ENCODE results near the gene ECT2.
A peak's percentile ranks its signal among the peaks of the same experiment; 100 is the strongest.

DNA sequence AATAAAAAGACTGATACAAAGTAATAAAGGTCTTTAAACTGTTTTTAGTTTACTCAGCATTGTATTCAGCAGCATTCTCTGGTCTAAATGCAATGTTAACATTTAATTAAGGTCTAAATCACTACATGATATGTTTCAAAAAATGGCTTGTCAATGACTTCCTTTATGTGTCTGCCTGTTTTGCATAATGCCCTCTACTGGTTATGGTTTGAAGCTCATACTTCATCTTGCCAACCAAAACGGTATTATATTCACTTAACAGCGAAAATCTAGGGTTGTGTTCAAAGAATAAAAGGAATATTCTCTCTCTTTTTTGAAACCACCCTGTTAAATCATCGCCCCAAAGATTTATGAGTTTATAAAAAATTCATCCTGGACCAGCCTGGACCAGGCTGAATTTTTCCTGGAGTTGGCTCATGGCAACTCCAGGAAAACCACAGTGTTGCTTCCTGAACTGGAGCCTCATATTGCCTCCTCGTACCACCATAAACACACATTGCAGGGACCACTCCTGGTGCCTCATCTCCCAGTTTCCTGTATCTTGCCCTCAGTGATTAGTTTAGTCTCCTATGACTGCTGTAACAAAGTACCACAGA lies 32.9 kb upstream of the ECT2 start:
- TF ChIP-seq, protein P1, sequence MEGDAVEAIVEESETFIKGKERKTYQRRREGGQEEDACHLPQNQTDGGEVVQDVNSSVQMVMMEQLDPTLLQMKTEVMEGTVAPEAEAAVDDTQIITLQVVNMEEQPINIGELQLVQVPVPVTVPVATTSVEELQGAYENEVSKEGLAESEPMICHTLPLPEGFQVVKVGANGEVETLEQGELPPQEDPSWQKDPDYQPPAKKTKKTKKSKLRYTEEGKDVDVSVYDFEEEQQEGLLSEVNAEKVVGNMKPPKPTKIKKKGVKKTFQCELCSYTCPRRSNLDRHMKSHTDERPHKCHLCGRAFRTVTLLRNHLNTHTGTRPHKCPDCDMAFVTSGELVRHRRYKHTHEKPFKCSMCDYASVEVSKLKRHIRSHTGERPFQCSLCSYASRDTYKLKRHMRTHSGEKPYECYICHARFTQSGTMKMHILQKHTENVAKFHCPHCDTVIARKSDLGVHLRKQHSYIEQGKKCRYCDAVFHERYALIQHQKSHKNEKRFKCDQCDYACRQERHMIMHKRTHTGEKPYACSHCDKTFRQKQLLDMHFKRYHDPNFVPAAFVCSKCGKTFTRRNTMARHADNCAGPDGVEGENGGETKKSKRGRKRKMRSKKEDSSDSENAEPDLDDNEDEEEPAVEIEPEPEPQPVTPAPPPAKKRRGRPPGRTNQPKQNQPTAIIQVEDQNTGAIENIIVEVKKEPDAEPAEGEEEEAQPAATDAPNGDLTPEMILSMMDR (IDR thresholded peaks at IDR 0.05; ENCODE audit: control extremely low read depth in 1 of 3, insufficient read depth in 1 of 3, low read depth in 1 of 3, low read length in 3 of 3), result peak in 1 of 3 experiments; percentile 7; a peak in 1 of 4 replicates
- no peak for TF ChIP-seq EP300 (IDR thresholded peaks at IDR 0.05; ENCODE audit: borderline replicate concordance in 1 of 2, low read depth in 2 of 2, low read length in 2 of 2)
- TF ChIP-seq CEBPB (IDR thresholded peaks at IDR 0.05; ENCODE audit: low read depth, low read length), result no peak
- TF ChIP-seq NRF1 (IDR thresholded peaks at IDR 0.05; ENCODE audit: low read depth, low read length), result no peak
- TF ChIP-seq POLR2A (IDR thresholded peaks at IDR 0.05; ENCODE audit: control extremely low read depth in 1 of 2, low read depth in 2 of 2, low read length in 2 of 2), result no peak
